Measurements from ENCODE around the gene MEG3.

The MEG3 gene

GRCh38 chr14:100894416-100894815 is 68.5 kb downstream of the MEG3 start:
- no peak for DNase-seq (ENCODE audit: low read depth in 2 of 3, low spot score in 1 of 3)

GRCh38 chr14:100895411-100895810 is 69.5 kb downstream of the MEG3 start:
- DNase-seq (ENCODE audit: low read depth in 2 of 3, low spot score in 1 of 3): no peak

DNA sequence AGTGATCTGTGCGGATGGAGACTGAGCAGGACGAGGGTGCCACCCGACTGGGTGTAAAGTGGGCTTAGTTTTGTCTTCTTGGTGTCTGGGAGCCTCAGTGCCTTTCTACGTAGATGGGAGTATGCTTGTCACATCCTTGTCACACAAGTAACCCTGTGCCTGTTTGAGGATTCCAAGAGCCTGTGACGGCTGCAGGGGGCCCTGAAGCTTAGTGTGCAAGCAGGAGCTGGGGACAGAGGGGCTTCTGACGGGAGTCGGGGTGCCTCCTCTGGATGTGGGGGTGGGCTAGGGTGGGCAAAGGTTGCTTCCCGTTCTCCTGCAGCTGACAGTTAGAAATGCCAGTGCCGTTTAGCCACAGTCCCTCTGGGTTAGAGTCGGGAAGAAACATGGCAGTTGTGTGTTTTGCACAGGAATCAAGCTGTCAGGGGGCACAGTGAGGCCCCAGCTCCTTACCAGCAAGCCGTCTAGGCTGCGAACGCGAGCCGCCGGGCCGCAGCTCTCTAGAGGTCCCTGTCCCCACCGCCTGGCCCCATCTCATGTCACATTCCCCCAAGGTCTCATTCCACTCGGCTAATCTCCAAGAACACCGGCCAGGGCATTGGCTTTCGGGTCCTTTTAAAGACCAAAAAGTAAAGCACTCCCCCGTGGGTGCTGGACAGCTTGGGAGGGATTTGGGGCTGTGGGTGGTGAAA is 70.6 kb downstream of the MEG3 start:
- DNase-seq (ENCODE audit: low read depth in 2 of 3, low spot score in 1 of 3): no peak

GRCh38 chr14:100898465-100898864 is 72.5 kb downstream of the MEG3 start:
- no peak for DNase-seq (ENCODE audit: low read depth in 2 of 3, low spot score in 1 of 3)

GRCh38 chr14:100898935-100899883 is 73.3 kb downstream of the MEG3 start:
- DNase-seq (ENCODE audit: low read depth in 2 of 3, low spot score in 1 of 3): no peak

DNA sequence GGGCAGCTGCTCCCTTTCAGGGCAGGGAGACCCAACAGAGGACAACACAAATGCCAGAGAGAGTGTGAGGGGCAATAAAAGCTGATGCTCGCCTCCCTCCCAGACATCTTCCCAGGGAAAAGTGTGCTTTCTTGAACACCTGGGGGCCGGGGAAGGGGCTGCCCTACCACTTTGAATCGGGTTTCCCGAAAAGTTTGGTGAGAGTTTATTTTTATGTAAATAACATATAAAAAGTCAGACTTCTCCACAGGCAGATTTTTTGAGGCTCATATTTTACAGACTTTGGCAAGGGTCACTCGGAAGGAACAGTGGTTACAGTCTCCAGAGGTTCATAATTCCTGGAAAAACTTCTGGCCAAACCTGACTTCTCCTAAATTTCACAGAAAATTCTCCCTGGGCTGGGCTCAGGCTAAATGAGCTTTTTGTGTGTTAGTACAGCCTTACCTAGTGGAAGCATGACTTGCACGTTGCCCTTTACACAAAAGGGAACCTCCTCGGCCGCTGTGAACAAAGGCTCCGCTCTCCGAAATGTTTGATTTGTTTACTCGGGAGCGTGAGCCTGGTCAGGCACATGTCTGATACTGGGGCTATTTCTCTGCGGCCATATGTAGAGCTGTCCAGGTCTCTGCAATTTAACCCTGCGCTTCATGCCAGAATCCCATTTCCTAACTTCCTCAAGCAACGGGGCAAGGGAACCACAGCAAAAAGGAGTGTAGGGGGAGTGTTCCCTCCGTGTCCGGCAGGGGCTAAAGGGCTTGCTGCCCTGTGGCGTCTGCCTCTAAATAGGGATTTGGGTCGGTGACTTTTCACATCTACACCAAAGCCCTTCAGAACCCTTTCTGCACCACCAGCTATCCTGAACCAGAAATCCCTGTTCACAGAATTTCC is 74.2 kb downstream of the MEG3 start:
- DNase-seq (ENCODE audit: low read depth in 2 of 3, low spot score in 1 of 3): no peak

DNA sequence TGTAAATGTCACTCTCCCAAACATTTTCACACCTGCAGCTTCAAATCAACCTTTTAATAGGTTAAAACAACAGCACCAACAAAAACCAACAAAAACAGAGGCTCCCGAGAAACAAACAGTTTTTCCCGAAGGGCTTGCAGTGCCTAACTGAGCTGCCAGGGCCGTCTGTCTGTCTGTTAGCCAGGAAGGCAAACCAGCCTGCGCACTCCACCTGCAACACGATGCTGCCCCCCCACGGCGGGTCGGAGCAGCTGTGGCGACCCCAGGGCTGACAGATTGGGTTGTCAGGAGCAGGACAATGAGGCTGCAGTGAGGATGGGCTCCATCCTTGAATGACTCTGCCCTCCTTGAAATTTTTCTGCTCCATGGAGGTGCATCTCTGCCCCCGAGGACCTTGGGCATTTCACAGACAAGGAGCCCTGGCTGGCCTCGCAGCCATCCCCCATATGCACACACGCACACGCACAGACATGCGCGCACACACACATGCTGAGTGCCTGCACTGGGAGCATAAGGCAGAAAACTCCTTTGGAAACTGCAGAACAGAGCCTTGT is 75.0 kb downstream of the MEG3 start:
- no peak for DNase-seq (ENCODE audit: low read depth in 2 of 3, low spot score in 1 of 3)

- no peak for DNase-seq (ENCODE audit: low read depth in 2 of 3, low spot score in 1 of 3)
These were observed 75.7 kb downstream of the MEG3 start for GRCh38 chr14:100901391-100902183.

DNA sequence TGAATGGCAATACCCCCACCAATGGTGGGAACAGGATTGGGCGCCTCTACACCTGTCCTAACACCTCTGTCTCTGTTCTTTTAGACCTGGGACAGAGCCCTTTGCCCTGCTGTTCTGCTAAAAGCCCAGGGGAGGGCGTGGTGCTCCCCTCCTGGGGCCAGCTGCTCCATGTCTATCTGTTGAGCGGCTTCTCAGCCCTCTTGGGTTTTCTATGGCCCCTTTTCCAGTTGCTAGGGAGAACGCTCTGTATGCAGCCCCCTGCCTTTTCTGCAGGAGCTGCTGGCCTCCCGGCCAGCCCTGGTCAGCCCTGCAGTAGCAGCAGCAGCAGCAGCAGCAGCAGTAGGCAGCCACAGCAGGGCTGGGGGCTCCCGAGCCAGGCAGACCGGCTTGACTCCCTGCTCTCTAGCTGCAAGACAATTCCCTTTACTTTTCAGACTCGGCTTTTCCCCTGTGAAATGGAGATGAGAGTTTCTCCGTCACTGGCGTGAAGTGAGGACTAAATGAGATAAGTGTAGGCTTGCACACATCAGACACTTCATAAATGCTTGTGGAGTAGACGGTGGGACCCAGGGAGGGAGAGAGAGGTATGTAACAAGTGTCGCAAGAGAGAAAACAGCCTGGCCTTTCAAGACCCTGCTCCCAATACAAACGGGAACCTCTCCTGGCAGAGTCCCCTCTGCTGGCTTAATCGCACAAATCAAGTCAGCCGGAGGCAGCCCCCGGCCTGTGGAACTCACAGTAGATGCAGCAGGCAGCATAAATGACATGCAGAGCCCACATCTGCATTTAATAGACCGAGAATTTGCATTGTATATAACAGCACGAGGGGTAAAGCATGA is 76.6 kb downstream of the MEG3 start:
- DNase-seq (ENCODE audit: low read depth in 2 of 3, low spot score in 1 of 3): no peak

DNA sequence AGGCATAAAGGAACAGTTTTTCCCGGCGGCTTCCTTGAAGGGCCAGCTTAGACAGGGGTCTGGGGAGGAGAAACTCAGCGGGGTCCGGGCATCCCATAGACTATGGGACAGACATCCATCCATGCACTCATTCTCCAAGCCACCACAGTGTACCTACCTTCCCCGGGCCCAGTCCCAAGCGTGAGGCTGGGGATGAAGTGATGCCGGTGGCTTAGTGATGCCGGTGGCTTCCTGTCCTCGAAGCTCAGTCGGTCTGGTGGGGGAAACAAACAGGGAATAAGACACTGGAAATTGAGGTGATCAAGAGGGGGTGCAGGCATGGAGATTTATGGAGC is 77.2 kb downstream of the MEG3 start:
- no peak for DNase-seq (ENCODE audit: low read depth in 2 of 3, low spot score in 1 of 3)

DNA sequence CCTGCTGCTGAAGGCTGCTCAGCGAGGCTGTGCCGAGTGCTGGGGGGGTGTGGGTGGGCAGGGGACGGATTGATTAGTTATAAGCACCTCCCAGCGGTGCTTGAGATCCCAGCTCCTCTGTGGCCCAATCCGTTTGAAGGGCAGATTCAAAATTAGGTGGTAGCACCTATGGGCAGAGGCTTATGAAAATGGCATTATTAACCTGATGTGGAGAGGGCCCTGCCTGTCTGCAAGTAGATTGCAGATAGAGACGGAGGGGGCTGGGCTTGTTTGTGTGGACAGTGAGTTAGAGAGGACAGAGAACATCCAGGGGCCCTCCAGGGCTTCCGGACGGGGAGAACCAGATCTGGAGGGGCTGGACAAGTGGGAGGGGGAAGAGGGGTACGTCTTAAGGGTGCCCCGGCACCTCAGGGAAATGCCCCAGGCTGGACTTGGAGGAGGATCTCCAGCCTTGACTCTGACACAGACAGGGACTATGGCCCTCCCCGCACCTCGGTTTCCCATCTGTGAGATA is 77.8 kb downstream of the MEG3 start, which contains the start of gene RTL1:
Gene RTL1 (minus strand): TSS at position 51 of the 514 bp plus-strand sequence. CDS start 18,934 bp downstream, outside the sequence.
- no peak for DNase-seq (ENCODE audit: low read depth in 2 of 3, low spot score in 1 of 3)

DNA sequence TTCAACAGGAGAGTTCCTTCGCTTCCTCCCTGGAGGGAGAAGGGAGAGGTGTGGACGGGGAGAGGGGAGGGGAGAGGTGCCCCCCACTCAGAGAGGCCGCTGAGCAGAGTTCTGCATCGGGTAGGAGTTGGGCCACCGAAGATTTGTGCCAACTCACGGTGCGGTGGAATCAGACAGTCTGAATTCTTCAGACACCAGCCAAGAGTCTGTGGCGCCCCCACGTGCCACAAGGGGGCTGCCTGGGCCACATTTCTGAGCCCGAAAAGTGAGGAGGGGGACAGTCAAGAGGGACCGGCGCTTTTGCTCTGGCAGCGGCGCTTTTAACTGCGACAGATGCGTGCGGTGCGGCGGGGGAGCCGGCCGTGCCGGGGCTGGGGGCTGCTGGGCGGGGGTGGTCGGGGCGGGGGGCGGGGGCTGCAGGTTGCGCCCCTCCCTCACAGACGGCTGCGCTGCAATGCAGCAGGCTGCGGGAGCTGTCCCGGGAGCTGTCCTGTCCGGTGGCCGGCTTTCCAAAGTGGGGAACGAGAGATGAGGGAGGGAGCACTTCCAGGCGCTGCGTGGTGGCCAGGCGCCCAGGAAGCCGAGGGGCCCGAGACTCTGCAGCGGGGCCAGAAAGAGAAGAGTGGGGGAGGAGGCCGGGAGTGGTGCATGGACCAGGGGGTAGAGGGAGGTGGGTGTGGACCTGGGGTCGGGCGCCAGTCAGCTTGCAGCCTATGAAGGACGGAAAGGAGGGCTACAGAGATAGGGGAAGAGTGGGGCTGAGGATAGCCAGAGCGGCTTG is 78.6 kb downstream of the MEG3 start:
- no peak for DNase-seq (ENCODE audit: low read depth in 2 of 3, low spot score in 1 of 3)

DNA sequence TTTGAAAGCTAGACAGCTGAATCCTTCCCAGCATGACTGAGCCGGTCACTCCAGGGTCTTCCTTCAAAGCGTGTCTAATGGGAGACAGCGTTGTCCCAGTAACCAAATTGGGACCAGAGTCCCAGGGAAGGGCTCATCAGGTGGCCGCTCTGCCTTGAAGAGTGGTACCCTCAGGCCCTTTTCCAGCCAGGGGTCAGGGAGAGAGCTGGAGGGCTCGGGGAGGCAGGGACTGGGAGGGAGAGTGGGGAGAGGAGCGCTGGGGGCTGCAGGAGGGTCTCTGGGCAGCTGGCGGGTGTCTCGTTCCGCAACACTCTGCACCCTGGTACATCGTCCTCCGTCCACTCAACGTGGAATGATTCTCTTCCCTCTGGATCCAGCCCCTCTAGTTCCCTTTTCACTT is 79.2 kb downstream of the MEG3 start:
- DNase-seq (ENCODE audit: low read depth in 2 of 3, low spot score in 1 of 3): no peak

DNA sequence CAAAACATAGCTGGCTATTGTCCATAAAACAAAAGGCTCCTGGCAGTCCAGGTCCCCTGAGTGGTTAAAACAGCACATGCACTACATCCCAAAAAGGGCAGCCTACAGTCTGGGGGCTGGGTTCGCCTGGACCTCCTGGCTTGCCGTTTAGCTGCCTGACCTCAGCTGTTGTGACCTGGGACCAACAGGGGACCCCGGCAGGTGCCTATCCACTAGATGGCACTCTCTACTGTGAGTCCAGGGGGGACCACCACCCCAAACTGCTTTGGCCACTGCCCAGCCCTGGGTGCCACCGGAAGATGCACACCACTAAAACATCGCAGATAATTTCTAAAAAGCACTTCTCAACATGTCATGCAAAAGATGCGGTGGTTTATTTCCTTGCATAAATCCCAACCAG is 80.5 kb downstream of the MEG3 start:
- no peak for DNase-seq (ENCODE audit: low read depth in 2 of 3, low spot score in 1 of 3)

DNA sequence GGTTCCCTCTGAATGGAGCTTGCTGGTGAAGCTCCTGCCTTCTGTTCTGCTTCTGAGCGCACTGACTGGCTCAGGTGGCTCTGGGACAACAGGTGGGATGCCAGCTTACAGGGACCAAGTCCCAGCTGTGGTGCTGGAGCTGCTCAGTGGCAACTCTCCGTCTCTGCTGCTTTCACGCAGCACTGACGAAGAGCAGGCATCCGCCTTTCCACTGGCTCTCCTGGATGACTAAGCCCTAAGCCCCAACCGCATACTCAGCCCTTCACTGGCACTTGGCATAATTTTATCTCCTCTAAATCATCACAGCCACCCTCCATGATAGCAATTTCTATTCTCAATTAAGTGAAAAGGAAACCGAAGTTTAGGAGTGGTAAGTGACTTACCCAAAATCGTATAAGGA is 81.3 kb downstream of the MEG3 start:
- DNase-seq (ENCODE audit: low read depth in 2 of 3, low spot score in 1 of 3): no peak

DNA sequence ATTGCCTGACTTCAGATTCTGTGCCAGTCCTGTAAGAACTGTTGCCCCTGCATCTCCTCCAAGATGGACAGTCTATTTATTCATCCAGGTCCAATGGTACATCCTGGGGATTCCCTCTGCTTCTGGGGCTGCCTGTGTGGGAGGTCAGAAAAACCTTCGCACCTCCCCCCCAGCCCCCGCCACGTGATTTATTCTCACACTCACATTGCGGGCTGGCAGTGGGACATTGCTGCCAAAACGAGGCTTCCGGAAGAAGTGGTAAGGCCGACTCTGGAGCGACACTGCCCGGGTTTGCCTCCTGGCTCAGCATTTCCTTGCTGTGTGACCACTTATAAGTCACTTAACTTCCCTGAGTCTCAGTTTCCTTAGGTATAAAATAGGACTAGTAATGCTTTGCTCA is 83.5 kb downstream of the MEG3 start:
- DNase-seq (ENCODE audit: low read depth in 2 of 3, low spot score in 1 of 3): no peak
